GM12878 (cell line): ENCODE data around the gene CA6. TPM values are rescaled to one million over a fixed set of nuclear protein-coding genes. Genes with fewer than 3 reads are reported as not detected.

Source experiments
- ATAC-seq: fragments of 200-7000 bp; cut with Tn5 transposase; 3 replicates; pipeline ENCODE4 v1.9.1; 2020; ENCODE audit warnings: mild to moderate bottlenecking, moderate library complexity
- BruUV-seq: library from RNA; stranded (reverse); fragments of 400-500 nt; replicated peaks from 2 replicates; lab custom pipeline; 2021; lab: Mats Ljungman, UMichigan
- CTCF ChIA-PET: fragments of 300-600 bp; sonication (Branson Sonifier 250); formaldehyde crosslinking; extraction: SDS; loops from one replicate; lab custom pipeline; 2021; ENCODE audit warnings: inconsistent platforms; lab: Yijun Ruan, JAX
- POLR2A ChIA-PET: fragments of 350-600 bp; formaldehyde crosslinking; extraction: SDS; loops from one replicate; lab custom pipeline; 2021; ENCODE audit warnings: inconsistent platforms; lab: Charles Lee
- RAD21 ChIA-PET: fragments of 300-600 bp; sonication (Branson Sonifier 250); formaldehyde crosslinking; loops from one replicate; lab custom pipeline; 2023; ENCODE audit warnings: antibody characterized with exemption; ENCODE audit not compliant: unreplicated experiment; lab: Charles Lee
- SMC1A ChIA-PET: fragments of 300-600 bp; sonication (Branson Sonifier 250); formaldehyde crosslinking; loops from one replicate; lab custom pipeline; 2023; ENCODE audit not compliant: unreplicated experiment, uncharacterized antibody; lab: Charles Lee
- DNase-seq: peaks from one replicate; pipeline ENCODE4 v3.0.0-alpha.2; 2011; ENCODE audit warnings: low read depth, low spot score
- FAIRE-seq: peaks from 3 replicates; lab custom pipeline; 2011; peaks lifted over from hg19 to GRCh38; lab: Jason Lieb, UNC
- H2AFZ ChIP-seq: 2 replicates; pipeline ENCODE4 v1.6.0; 2011; ENCODE audit warnings: low read depth, low read length, control low read depth; ENCODE audit not compliant: control insufficient read depth
- H3K27ac ChIP-seq: 2 replicates; pipeline ENCODE4 v1.5.1; 2011; ENCODE audit warnings: control low read depth; ENCODE audit not compliant: control insufficient read depth, insufficient read depth
- H3K27me3 ChIP-seq, 2 experiments: replicated peaks in 1 of 2; 2 replicates each; pipeline versions ENCODE4 v1.6.0 to v1.6.1; 2011; ENCODE audit warnings: low read length in 1 of 2; ENCODE audit not compliant: control insufficient read depth in 2 of 2, insufficient read depth in 2 of 2
- H3K36me3 ChIP-seq, 2 experiments: 2 replicates each; pipeline ENCODE4 v1.5.1; 2011; ENCODE audit warnings: low read length in 1 of 2; ENCODE audit not compliant: control insufficient read depth in 2 of 2, insufficient read depth in 2 of 2
- H3K4me1 ChIP-seq: 2 replicates; pipeline ENCODE4 v1.6.1; 2011; ENCODE audit warnings: mild to moderate bottlenecking, low read length, moderate library complexity, mixed read lengths; ENCODE audit not compliant: control insufficient read depth, insufficient read depth
- H3K4me2 ChIP-seq: 2 replicates; pipeline ENCODE4 v1.6.0; 2011; ENCODE audit warnings: control low read depth; ENCODE audit not compliant: control insufficient read depth, insufficient read depth
- H3K4me3 ChIP-seq: fragments of 200-600 bp; sonication (generic); 2 replicates; pipeline ENCODE4 v1.5.1; 2016
- H3K79me2 ChIP-seq: 2 replicates; pipeline ENCODE4 v1.6.0; 2011; ENCODE audit warnings: low read length; ENCODE audit not compliant: control insufficient read depth, insufficient read depth
- H3K9ac ChIP-seq: 2 replicates; pipeline ENCODE4 v1.8.0; 2011; ENCODE audit warnings: low read length, control low read depth, mixed read lengths; ENCODE audit not compliant: control insufficient read depth, insufficient read depth
- H3K9me3 ChIP-seq: replicated peaks from 3 replicates; pipeline ENCODE4 v1.5.1; 2011; ENCODE audit warnings: mild to moderate bottlenecking, low read length; ENCODE audit not compliant: control insufficient read depth, insufficient read depth
- H4K20me1 ChIP-seq: 2 replicates; pipeline ENCODE4 v1.6.0; 2011; ENCODE audit not compliant: control insufficient read depth, insufficient read depth
- ESRRA ChIP-seq: IDR thresholded peaks from 2 replicates; pipeline ENCODE4 v1.6.1; 2012; ENCODE audit warnings: mild to moderate bottlenecking, low read length, improper control_type of control experiment
- GATAD2B ChIP-seq: fragments of 450-650 bp; conservative IDR thresholded peaks from 2 replicates; pipeline ENCODE4 v1.6.1; 2017; ENCODE audit warnings: low read depth, mild to moderate bottlenecking, moderate library complexity
- KLF5 ChIP-seq: fragments of 450-650 bp; IDR thresholded peaks from 2 replicates; pipeline ENCODE4 v1.6.1; 2014; ENCODE audit warnings: mild to moderate bottlenecking; ENCODE audit not compliant: partially characterized antibody
- PAX8 ChIP-seq: fragments of 450-650 bp; IDR thresholded peaks from 2 replicates; pipeline ENCODE4 v1.6.1; 2017; ENCODE audit warnings: mild to moderate bottlenecking, moderate library complexity
- POU2F2 ChIP-seq: IDR thresholded peaks from 3 replicates; pipeline ENCODE4 v1.6.1; 2011; ENCODE audit warnings: low read depth, mild to moderate bottlenecking, low read length, borderline replicate concordance
- RELA ChIP-seq: fragments of 450-650 bp; IDR thresholded peaks from 2 replicates; pipeline ENCODE4 v1.8.0; 2014; ENCODE audit warnings: borderline replicate concordance; ENCODE audit not compliant: partially characterized antibody
- SIX5 ChIP-seq: IDR thresholded peaks from 2 replicates; pipeline ENCODE4 v1.6.1; 2011; ENCODE audit warnings: mild to moderate bottlenecking, low read depth, low read length, moderate library complexity; ENCODE audit not compliant: severe bottlenecking
- SP1 ChIP-seq: IDR thresholded peaks from one replicate; pipeline ENCODE4 v1.6.1; 2011; ENCODE audit warnings: low read depth, low read length
- SUPT20H ChIP-seq: IDR thresholded peaks from 2 replicates; pipeline ENCODE4 v1.6.1; 2011; ENCODE audit warnings: low read depth, mild to moderate bottlenecking, low read length, moderate library complexity, borderline replicate concordance; ENCODE audit not compliant: control insufficient read depth
- WGBS: methylation state at CpG from one replicate; pipeline ENCODE4 v1.1.6; 2016; ENCODE audit warnings: low lambda C conversion rate; ENCODE audit not compliant: insufficient replicate concordance, insufficient coverage; ENCODE audit errors: missing lambda C conversion rate; 5-methylcytosine and 5-hydroxymethylcytosine counted together
- in situ Hi-C: fragments of 300-500 bp; cut with MboI; formaldehyde crosslinking; loops from 9 replicates; pipeline ENCODE4 v1.14.3; 2018; ENCODE audit warnings: mixed read lengths
- intact Hi-C: fragments of 100-400 bp; cut with micrococcal nuclease; formaldehyde crosslinking; loops from one replicate; pipeline ENCODE4 v1.14.2; 2022; ENCODE audit not compliant: unreplicated experiment
- polyA plus RNA-seq, 11 experiments: library from polyadenylated mRNA; depleted of rRNA in 4 of 11; unstranded in 6 of 11; stranded (reverse) in 5 of 11; fragments of >200 nt; fragmentation: Nextera tagmentation in 4 of 11; fragmentation: Illumina TruSeq in 1 of 11; extraction: Ambion mirVana in 4 of 11; extraction: Trizol in 1 of 11; gene quantifications; 1 replicate in 1 of 11; 2 replicates in 10 of 11; pipeline versions ENCODE4 v1.2.1 to v1.2.3, GENCODE V29; 2011 to 2016; ENCODE audit warnings: inconsistent platforms in 2 of 11, missing spikeins in 2 of 11, low read depth in 1 of 11
- total RNA-seq, 4 experiments: library from RNA; depleted of rRNA in 3 of 4; stranded (reverse); fragments of >200 nt in 3 of 4; fragmentation: Illumina TruSeq in 1 of 4; extraction: Trizol in 1 of 4; gene quantifications; 2 replicates each; pipeline versions ENCODE4 v1.2.1 to v1.2.3, GENCODE V29; 2013 to 2021
- TF ChIP-seq, protein P1 (sequence below): fragments of 450-650 bp; IDR thresholded peaks from 2 replicates; pipeline ENCODE4 v1.6.1; 2017; ENCODE audit warnings: low read depth, mild to moderate bottlenecking, moderate library complexity
- TF ChIP-seq, protein P2 (sequence below): IDR thresholded peaks from 2 replicates; pipeline ENCODE4 v1.6.1; 2011; ENCODE audit warnings: borderline replicate concordance, low read depth, mild to moderate bottlenecking, moderate library complexity, mixed read lengths, low read length; ENCODE audit not compliant: insufficient read depth; ENCODE audit errors: extremely low read length
- TF ChIP-seq, protein P3 (sequence below): fragments of 150-350 bp; IDR thresholded peaks from 2 replicates; pipeline ENCODE4 v1.6.1; 2014; ENCODE audit warnings: mild to moderate bottlenecking, low read depth, low read length

CA6 gene
- total and polyA plus RNA-seq, 10 of the 15 experiments (the other 5 are each of a cell fraction or from before 2014, with no cell fraction given), result not detected

DNA sequence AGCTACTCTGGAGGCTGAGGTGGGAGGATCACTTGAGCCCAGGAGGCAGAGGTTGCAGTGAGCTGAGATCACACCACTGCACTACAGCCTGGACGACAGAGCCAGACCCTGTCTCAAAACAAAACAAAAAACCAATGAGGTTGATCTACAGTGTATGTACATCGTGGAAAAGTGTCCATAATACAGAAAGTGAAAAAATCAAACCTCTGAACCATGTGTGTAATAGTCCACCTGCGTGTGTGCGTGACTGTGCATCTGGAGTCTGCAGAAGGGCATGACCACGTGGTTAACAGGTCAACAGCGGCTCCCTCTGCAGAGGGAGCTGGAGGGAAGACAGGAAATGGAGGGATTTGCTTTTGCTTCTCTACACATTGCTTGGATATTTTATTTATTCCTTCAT is 34.8 kb upstream of the CA6 start:
- FAIRE-seq (no peak), ATAC-seq (no peak), DNase-seq (no peak)
- H3K9ac ChIP-seq, result no peak overlapping the region
- RAD21 ChIA-PET, result no interaction called here
- no peaks in the 10 kb centered on the region; the same call in 2 of the 3 replicates for H3K9me3 ChIP-seq
- H3K4me1 ChIP-seq, result no peaks in the 10 kb centered on the region
- intact Hi-C loops (no loop called here), in situ Hi-C loops (loop anchor here (10.0 kb wide), 1 partner anchor 194 kb away; no protein-coding TSS in a partner anchor)
- H3K4me3 ChIP-seq, result no peak overlapping the region
- SMC1A ChIA-PET, result no interaction called here
- no peak overlapping the region for H3K27ac ChIP-seq
- no peaks in the 10 kb centered on the region for H3K36me3 ChIP-seq
- no peak overlapping the region for H2AFZ ChIP-seq
- POLR2A ChIA-PET, result no interaction called here
- no peaks in the 10 kb centered on the region for H4K20me1 ChIP-seq
- CTCF ChIA-PET, result interaction anchor here (1.0 kb wide), 1 partner anchor 94 kb away, joined by 3 read pairs; no protein-coding TSS in a partner anchor
- no TSS peak for BruUV-seq
- H3K79me2 ChIP-seq, result no peaks in the 10 kb centered on the region
- peaks cover 0 to 3% of the 10 kb centered on the region in 2 experiments; a peak in 3 of 4 replicates for H3K27me3 ChIP-seq
- WGBS, result 25% methylated on average over 6 of the region's 6 CpGs
- TF ChIP-seq GATAD2B (no peak), SP1 (no peak), POU2F2 (no peak), ESRRA (no peak), KLF5 (no peak)
- no peak overlapping the region for H3K4me2 ChIP-seq

DNA sequence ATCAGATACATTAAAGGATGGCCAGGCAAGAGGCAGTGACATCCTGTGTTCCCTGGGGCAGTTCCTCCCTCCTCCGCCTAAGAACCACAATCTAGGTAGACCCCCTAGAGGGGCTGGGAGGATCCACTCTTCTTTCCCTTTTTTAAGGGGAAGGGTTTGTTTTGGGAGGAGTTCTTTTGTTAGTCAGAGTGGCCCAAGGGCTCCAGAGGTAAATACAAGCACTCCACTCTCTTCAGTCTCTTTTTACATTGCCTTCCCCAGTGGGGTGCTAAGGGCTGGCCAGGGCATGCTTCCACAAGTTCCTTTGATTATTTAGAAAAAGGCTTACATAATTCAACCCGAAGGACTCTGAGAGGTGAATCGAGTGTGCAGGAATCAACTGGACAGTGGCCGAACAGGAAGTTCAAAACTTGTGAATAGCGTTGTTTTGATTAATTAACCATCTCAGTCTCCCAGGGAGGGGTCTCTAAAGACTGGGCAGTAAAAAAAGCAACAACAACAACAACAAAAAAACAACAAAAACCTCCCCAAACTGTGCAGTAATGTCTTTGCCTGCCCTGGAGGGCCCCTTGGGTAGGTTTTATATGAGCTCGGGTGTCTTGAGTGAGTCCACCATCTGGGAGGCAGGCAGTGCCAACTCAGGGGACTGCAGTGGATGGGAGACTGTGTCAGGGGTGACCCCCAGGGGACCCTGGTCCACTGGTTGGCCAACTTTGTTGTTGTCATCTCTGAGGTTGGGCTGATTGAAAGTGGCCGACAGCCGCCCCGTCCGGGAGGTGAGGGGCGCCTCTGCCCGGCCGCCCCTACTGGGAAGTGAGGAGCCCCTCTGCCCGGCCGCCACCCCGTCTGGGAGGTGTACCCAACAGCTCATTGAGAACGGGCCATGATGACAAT is 34.0 kb upstream of the CA6 start:
- no peak for FAIRE-seq
- ATAC-seq, result no peak
- TF ChIP-seq SUPT20H (no peak), RELA (no peak), PAX8 (no peak), SIX5 (no peak)
- TF ChIP-seq, protein P1, sequence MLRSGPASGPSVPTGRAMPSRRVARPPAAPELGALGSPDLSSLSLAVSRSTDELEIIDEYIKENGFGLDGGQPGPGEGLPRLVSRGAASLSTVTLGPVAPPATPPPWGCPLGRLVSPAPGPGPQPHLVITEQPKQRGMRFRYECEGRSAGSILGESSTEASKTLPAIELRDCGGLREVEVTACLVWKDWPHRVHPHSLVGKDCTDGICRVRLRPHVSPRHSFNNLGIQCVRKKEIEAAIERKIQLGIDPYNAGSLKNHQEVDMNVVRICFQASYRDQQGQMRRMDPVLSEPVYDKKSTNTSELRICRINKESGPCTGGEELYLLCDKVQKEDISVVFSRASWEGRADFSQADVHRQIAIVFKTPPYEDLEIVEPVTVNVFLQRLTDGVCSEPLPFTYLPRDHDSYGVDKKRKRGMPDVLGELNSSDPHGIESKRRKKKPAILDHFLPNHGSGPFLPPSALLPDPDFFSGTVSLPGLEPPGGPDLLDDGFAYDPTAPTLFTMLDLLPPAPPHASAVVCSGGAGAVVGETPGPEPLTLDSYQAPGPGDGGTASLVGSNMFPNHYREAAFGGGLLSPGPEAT, result no peak
- TF ChIP-seq, protein P2, sequence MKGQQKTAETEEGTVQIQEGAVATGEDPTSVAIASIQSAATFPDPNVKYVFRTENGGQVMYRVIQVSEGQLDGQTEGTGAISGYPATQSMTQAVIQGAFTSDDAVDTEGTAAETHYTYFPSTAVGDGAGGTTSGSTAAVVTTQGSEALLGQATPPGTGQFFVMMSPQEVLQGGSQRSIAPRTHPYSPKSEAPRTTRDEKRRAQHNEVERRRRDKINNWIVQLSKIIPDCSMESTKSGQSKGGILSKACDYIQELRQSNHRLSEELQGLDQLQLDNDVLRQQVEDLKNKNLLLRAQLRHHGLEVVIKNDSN, result no peak
- TF ChIP-seq, protein P3, sequence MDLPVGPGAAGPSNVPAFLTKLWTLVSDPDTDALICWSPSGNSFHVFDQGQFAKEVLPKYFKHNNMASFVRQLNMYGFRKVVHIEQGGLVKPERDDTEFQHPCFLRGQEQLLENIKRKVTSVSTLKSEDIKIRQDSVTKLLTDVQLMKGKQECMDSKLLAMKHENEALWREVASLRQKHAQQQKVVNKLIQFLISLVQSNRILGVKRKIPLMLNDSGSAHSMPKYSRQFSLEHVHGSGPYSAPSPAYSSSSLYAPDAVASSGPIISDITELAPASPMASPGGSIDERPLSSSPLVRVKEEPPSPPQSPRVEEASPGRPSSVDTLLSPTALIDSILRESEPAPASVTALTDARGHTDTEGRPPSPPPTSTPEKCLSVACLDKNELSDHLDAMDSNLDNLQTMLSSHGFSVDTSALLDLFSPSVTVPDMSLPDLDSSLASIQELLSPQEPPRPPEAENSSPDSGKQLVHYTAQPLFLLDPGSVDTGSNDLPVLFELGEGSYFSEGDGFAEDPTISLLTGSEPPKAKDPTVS, result no peak

More for the DNA sequence above, 34.0 kb upstream of the CA6 start:
- RAD21 ChIA-PET, result no interaction called here
- Histone ChIP-seq H3K9ac (no peak overlapping the region), H3K27me3 (peaks cover 0 to 3% of the 10 kb centered on the region in 2 experiments; a peak in 3 of 4 replicates), H3K36me3 (no peaks in the 10 kb centered on the region), H2AFZ (no peak overlapping the region), H3K79me2 (no peaks in the 10 kb centered on the region), H3K27ac (no peak overlapping the region), H3K4me1 (no peaks in the 10 kb centered on the region), H3K4me2 (no peak overlapping the region), H3K4me3 (no peak overlapping the region), H4K20me1 (no peaks in the 10 kb centered on the region), H3K9me3 (no peaks in the 10 kb centered on the region; the same call in 2 of the 3 replicates)
- SMC1A ChIA-PET, result no interaction called here
- BruUV-seq, result no TSS peak
- WGBS, result 72% methylated on average over 15 of the region's 17 CpGs
- no peak for DNase-seq
- POLR2A ChIA-PET, result no interaction called here
- in situ Hi-C loops, result loop anchor here (10.0 kb wide), 1 partner anchor 193 kb away; no protein-coding TSS in a partner anchor
- intact Hi-C loops, result no loop called here
- CTCF ChIA-PET, result no interaction called here
